HepG2 (cell line): ENCODE results near the gene MBTD1. TPM values are rescaled to one million over a fixed set of nuclear protein-coding genes. Genes with fewer than 3 reads are reported as not detected.

Experiments used
- FOXK1 ChIP-seq: sonication (generic); formaldehyde crosslinking; IDR thresholded peaks from 2 replicates; pipeline ENCODE4 v1.4.0; 2020; ENCODE audit warnings: low read depth, missing genetic modification reagents, borderline replicate concordance
- GFI1 ChIP-seq: sonication (generic); formaldehyde crosslinking; IDR thresholded peaks from 2 replicates; pipeline ENCODE4 v1.5.0; 2020; ENCODE audit warnings: missing genetic modification reagents, mild to moderate bottlenecking, borderline replicate concordance
- KIAA2018 ChIP-seq: sonication (generic); formaldehyde crosslinking; IDR thresholded peaks from 2 replicates; pipeline ENCODE4 v1.5.0; 2020; ENCODE audit warnings: mild to moderate bottlenecking, missing genetic modification reagents, borderline replicate concordance
- NCOR1 ChIP-seq: fragments of 200-600 bp; sonication (generic); IDR thresholded peaks from 2 replicates; pipeline ENCODE4 v1.7.0; 2017; ENCODE audit warnings: antibody characterized with exemption, low read length, borderline replicate concordance
- NR0B2 ChIP-seq: sonication (generic); formaldehyde crosslinking; IDR thresholded peaks from 2 replicates; pipeline ENCODE4 v1.4.0; 2020; ENCODE audit warnings: mild to moderate bottlenecking, missing genetic modification reagents
- PLRG1 ChIP-seq: fragments of 450-650 bp; conservative IDR thresholded peaks from 2 replicates; pipeline ENCODE4 v1.6.1; 2016
- RBFOX2 ChIP-seq: fragments of 200-400 bp; formaldehyde crosslinking; IDR thresholded peaks from 2 replicates; pipeline ENCODE4 v1.6.1; 2017; ENCODE audit warnings: low read depth, mild to moderate bottlenecking, low read length
- REXO4 ChIP-seq: sonication (generic); formaldehyde crosslinking; IDR thresholded peaks from 2 replicates; pipeline ENCODE4 v1.8.0; 2022; ENCODE audit warnings: missing genetic modification reagents, mild to moderate bottlenecking, borderline replicate concordance
- SP4 ChIP-seq: sonication (generic); formaldehyde crosslinking; IDR thresholded peaks from 2 replicates; pipeline ENCODE4 v1.8.1; 2023; ENCODE audit warnings: mild to moderate bottlenecking, missing genetic modification reagents
- SRSF4 ChIP-seq: fragments of 200-400 bp; formaldehyde crosslinking; IDR thresholded peaks from one replicate; pipeline ENCODE4 v1.6.1; 2018; ENCODE audit warnings: mild to moderate bottlenecking, low read depth, low read length, moderate library complexity; ENCODE audit not compliant: poor library complexity, severe bottlenecking
- ZNF10 ChIP-seq: sonication (generic); formaldehyde crosslinking; IDR thresholded peaks from 2 replicates; pipeline ENCODE4 v1.4.0; 2020; ENCODE audit warnings: mild to moderate bottlenecking, low read depth, missing genetic modification reagents, borderline replicate concordance
- ZNF24 ChIP-seq: fragments of 450-650 bp; IDR thresholded peaks from 2 replicates; pipeline ENCODE4 v1.6.1; 2017; ENCODE audit warnings: antibody characterized with exemption, mild to moderate bottlenecking
- ZNF34 ChIP-seq: sonication (generic); formaldehyde crosslinking; IDR thresholded peaks from 2 replicates; pipeline ENCODE4 v1.4.0; 2020; ENCODE audit warnings: mild to moderate bottlenecking, missing genetic modification reagents, borderline replicate concordance
- ZNF737 ChIP-seq: sonication (generic); formaldehyde crosslinking; IDR thresholded peaks from 2 replicates; pipeline ENCODE4 v1.5.0; 2020; ENCODE audit warnings: missing genetic modification reagents, mild to moderate bottlenecking, borderline replicate concordance
- ZNF784 ChIP-seq: sonication (generic); formaldehyde crosslinking; IDR thresholded peaks from 2 replicates; pipeline ENCODE4 v1.5.1; 2020; ENCODE audit warnings: missing genetic modification reagents, mild to moderate bottlenecking, borderline replicate concordance
- ZNF841 ChIP-seq: sonication (generic); formaldehyde crosslinking; IDR thresholded peaks from 2 replicates; pipeline ENCODE4 v1.8.1; 2023; ENCODE audit warnings: missing genetic modification reagents, borderline replicate concordance
- polyA plus RNA-seq, 8 experiments: library from polyadenylated mRNA; depleted of rRNA in 3 of 8; stranded (reverse) in 7 of 8; unstranded in 1 of 8; fragments of >200 nt; fragmentation: Illumina TruSeq in 4 of 8; extraction: Trizol in 4 of 8; gene quantifications; 2 replicates each; pipeline versions ENCODE4 v1.2.1 to v1.2.3, GENCODE V29; 2011 to 2016; ENCODE audit warnings: low read depth in 4 of 8, missing spikeins in 1 of 8, mixed read lengths in 1 of 8; ENCODE audit not compliant: insufficient read depth in 1 of 8
- total RNA-seq, 5 experiments: library from RNA; depleted of rRNA; stranded (reverse); fragments of >200 nt; fragmentation: Illumina TruSeq; extraction: Trizol; gene quantifications; 2 replicates each; pipeline ENCODE4 v1.2.3, GENCODE V29; 2016; ENCODE audit warnings: low read depth in 1 of 5
- TF ChIP-seq, protein P1 (sequence below): fragments of 450-650 bp; IDR thresholded peaks from 2 replicates; pipeline ENCODE4 v1.6.1; 2016

MBTD1 gene
- total and polyA plus RNA-seq, 2 of the 13 experiments (the other 11 are each of a cell fraction or from before 2014, with no cell fraction given) = 20.9 TPM

- TF ChIP-seq ZNF24 (no peak), NR0B2 (CRISPR knock-in tag) (no peak; the same call in 1 of the 2 replicates), RBFOX2 (peak; percentile 19), ZNF10 (no peak), ZNF841 (CRISPR knock-in tag) (no peak), ZNF784 (CRISPR knock-in tag) (peak; percentile 21; the same call in 1 of the 2 replicates), SP4 (CRISPR knock-in tag) (no peak), PLRG1 (no peak), GFI1 (CRISPR knock-in tag) (no peak), NCOR1 (no peak), ZNF34 (CRISPR knock-in tag) (no peak), FOXK1 (no peak), KIAA2018 (CRISPR knock-in tag) (no peak), SRSF4 (no peak), ZNF737 (no peak), REXO4 (CRISPR knock-in tag) (no peak)
- TF ChIP-seq, protein P1, sequence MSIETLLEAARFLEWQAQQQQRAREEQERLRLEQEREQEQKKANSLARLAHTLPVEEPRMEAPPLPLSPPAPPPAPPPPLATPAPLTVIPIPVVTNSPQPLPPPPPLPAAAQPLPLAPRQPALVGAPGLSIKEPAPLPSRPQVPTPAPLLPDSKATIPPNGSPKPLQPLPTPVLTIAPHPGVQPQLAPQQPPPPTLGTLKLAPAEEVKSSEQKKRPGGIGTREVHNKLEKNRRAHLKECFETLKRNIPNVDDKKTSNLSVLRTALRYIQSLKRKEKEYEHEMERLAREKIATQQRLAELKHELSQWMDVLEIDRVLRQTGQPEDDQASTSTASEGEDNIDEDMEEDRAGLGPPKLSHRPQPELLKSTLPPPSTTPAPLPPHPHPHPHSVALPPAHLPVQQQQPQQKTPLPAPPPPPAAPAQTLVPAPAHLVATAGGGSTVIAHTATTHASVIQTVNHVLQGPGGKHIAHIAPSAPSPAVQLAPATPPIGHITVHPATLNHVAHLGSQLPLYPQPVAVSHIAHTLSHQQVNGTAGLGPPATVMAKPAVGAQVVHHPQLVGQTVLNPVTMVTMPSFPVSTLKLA = no peak
Measured at GRCh38 chr17:51166987-51167931, 92.6 kb downstream of the MBTD1 start (continued).
